HG03064 (cell line): ENCODE results near the gene EIF4E1B.

Experiments
- ATAC-seq: cut with Tn5 transposase; IDR thresholded peaks from one replicate; pipeline ENCODE4 v1.9.1; 2021; ENCODE audit warnings: low read depth; ENCODE audit not compliant: unreplicated experiment

Gene EIF4E1B

DNA sequence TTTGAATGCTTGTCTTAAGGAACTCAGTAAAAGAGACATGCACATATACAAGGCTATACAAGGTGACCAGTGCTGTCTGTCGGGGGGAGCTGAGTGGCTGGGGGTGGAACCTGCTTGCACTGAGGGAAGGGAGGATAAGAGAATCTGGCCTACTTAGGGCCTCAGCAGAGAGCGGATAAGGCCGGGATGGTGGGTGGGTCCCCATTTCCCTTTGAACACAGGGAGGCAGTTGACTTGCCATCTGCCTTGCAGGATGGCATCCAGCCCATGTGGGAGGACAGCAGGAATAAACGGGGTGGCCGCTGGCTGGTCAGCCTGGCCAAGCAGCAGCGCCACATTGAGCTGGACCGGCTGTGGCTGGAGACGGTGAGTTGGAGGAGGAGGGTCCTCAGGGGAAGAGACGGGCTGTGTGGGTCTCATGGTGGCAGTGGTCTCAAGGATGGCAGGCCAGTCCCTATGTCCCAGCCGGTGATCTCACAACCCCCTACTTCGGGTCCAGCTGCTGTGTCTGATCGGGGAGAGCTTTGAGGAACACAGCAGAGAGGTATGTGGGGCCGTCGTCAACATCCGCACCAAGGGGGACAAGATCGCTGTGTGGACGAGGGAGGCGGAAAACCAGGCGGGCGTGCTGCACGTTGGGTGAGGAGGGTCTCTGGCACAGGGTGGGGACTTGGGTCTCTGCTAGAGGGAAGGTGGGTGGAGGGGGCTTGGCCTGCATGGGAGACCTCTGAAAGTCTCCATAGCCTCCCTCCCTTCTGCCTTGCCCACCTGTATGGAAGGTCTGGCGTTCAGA is 14.6 kb downstream of the EIF4E1B start:
- no peak for ATAC-seq

GRCh38 chr5:176646049-176646706 is 15.7 kb downstream of the EIF4E1B start:
- no peak for ATAC-seq

GRCh38 chr5:176646707-176647029 is 16.2 kb downstream of the EIF4E1B start:
- peak; percentile 6 for ATAC-seq

- peak; percentile 94 for ATAC-seq
These were observed 16.8 kb downstream of the EIF4E1B start, which contains the start of gene TSPAN17 for GRCh38 chr5:176647030-176647842. TSPAN17 (plus strand) TSS chr5:176647484; CDS start chr5:176647616, 132 bp downstream.

DNA sequence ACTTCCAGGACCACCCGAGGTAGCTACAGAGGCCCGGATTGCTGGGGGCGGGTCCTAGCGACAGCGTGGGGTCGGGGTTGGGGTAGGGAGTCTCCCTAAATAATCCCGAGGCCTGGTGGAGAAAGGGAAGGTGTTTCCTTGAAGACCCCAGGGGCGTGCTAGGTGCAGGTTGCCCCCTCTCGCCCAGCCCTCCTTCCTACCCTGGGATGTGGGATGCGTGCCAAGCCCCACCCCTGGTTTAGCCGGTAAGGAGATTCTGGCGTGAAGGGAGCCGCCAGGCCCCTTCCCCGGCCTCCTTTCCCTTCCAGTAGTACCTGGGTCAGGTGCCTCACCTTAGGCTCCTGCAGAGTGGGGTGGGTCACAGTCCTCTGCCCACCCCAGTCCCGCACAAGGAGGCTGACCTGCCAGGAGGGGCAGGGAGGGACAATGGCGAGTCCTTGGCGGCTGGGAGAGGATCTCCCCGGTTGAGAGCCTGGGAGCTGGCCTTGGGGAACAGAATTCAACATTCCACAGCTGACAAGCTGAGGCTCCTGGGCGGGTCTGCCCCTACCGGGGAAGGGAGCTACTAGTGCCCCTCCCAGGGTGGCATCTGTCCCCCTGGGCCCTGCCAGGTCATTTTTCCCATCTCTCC is 17.5 kb downstream of the EIF4E1B start:
- no peak for ATAC-seq

DNA sequence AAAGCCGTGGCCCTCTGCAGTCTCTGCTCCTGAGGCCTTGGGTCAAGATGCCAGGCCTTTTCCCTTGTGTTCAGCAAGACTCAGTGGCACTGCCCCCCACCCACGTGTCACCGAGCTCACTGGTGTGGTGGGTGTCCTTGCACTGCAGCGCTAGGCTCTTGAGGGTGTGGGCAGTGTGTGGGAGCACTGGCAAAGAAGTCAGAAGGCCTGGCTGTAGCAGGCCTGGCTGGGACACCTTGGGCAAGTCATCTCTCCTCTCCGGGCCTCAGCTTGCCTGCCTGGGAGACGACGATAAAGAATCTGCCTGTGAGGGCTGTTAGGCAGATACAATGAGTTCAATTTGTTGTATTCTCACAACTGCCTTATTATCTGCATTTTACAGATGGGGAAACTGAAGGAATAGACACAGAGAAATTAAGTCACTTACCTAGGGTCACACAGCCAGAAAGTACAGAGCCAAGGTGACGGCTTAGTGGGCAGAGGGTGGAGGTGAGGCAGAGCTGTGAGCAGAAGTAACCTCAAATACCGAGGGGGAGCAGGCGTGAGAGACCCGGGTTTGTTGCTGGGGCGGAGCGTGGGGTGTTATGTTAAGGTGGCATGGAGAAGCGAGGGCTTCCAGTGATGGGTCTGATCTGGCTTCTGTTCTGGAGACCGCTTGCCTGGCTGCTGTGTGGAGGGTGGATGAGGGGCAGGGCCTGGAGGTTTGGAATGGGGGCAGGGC is 18.2 kb downstream of the EIF4E1B start:
- ATAC-seq, result no peak

- no peak for ATAC-seq
These were observed 19.9 kb downstream of the EIF4E1B start for GRCh38 chr5:176650354-176650884.

GRCh38 chr5:176651472-176651980 is 21.1 kb downstream of the EIF4E1B start:
- ATAC-seq, result no peak

- no peak for ATAC-seq
These were observed 21.7 kb downstream of the EIF4E1B start for GRCh38 chr5:176652136-176652535.

DNA sequence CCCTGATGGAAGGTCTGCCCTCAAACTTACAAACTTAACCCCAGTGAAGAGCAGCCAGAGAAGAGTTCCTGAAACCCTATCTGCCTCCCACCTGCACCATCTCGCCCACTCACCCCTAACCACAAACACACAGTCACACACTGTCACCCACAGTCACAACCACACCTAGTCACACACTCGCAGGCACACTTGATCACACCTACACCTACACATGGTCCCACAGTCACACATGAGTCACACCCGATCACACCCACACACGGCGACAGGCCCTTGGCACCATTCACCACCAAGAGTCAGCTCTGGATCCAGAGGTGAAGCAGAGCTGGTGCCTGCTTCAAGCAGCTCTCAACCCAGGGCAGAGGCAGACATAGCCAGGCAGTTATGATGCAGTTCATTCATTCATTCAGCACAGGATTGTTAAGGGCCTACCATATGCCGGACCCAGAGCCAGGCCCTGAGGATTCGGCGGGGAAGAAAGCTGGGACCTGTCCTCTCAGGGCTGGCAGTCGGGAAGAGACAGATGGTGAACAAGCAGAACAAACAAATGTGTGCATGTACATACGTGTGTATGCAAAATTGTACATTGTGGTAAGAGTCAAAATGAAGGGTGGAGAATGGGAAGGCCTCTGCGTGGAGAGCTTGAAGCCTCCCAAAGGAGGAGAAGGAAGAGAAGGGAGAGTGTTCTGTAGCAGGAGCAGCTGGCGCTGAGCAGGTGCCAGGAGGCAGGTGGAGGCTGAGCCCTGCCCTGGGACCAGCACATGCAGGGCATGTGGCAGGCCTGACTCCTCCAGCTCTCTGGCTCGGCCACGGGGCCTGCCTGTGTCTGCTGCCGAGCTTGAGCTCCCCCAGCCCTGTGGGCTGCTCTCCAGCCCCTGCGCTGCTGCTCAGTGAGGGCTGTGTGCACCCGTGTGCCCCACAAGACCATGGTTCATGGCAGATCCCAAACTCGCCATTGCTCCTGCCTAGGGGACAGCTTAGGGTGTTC is 23.2 kb downstream of the EIF4E1B start:
- no peak for ATAC-seq

DNA sequence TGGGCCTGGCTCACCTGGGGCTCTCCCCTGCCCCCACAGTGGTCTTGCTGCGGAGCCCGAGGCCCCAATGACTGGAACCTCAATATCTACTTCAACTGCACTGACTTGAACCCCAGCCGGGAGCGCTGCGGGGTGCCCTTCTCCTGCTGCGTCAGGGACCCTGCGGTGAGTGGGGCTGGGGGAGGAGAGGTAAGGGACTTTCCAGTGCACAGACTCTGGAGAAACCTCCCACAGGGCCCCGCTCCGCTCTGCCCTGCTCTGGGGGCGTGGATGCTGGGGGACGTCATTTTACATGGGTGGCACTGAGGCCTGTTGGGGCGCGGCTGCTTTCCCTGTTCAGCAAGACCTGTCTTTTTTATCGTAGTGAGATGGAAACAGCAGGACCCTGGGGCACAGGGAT is 24.4 kb downstream of the EIF4E1B start:
- ATAC-seq, result no peak

- no peak for ATAC-seq
These were observed 26.1 kb downstream of the EIF4E1B start for GRCh38 chr5:176656467-176656990.

GRCh38 chr5:176658007-176658599 is 27.6 kb downstream of the EIF4E1B start:
- no peak for ATAC-seq

GRCh38 chr5:176658817-176659511 is 28.5 kb downstream of the EIF4E1B start:
- ATAC-seq, result no peak

DNA sequence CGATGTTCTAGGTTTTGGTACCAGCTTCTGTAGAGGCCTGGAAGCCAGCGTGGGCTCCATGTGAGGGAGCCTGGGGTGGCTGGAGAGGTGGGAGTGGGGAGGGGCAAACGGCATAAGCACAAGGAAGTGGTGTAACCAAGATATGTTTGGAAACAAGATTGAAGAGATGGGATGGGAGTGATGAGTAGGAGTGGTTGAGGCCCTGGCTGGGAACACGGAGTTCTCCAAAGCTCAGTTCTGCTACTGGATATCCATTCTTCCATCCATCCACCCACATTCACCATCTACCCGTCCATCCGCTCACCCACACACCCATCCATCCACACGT is 29.0 kb downstream of the EIF4E1B start:
- ATAC-seq, result no peak

DNA sequence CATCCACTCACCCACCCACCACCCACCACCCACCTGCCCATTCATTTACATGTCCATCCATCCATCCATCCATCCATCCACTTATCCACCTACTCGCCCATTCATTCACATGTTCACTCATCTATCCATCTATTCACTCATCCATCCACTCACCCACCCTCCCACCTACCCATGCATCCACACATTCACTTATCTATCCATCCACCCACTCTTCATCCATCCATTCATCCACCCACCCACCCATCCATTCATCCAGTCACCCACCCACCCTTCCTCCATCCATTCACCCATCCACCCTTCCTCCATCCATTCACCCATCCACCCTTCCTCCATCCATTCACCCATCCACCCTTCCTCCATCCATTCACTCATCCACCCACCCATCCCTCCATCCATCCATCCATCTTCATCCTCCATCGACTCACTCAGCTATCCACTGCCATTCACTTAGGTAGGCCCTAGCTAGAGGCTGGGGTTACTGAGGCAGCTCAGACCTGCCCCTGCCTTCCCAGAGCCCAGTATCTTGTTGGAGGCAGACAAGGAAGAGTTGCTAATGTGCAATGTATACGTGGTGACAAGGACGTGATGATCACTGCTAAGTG is 29.5 kb downstream of the EIF4E1B start:
- no peak for ATAC-seq

DNA sequence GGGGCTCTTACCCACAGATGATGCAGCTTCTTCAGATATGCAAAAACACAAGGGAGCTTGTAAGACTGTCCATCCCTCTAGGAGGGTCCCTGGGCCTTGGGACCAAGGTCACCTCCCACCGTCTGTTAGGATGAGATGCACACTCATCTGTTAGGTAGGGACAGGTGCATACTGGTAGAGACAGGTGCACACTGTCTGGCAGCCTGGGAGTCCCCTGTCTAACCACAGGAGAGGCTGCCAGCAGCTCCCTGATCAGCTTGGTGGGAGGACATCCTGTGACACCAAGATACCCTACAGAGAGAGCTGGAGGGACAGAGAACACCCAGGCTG is 30.0 kb downstream of the EIF4E1B start:
- ATAC-seq, result no peak
